NCI-H1417 treated with DMSO at 0.1 percent for 48 hours (cell line): ENCODE results near the gene ITPKB.
"Not testable (repeated sequence)": the region's sequence is repeated elsewhere in the genome, so short reads cannot be mapped to it uniquely, and the experiment has no call there.

Experiments
- DNase-seq: peaks from one replicate; lab custom pipeline; 2025; lab: John Stamatoyannopoulos, UW

Gene ITPKB

DNA sequence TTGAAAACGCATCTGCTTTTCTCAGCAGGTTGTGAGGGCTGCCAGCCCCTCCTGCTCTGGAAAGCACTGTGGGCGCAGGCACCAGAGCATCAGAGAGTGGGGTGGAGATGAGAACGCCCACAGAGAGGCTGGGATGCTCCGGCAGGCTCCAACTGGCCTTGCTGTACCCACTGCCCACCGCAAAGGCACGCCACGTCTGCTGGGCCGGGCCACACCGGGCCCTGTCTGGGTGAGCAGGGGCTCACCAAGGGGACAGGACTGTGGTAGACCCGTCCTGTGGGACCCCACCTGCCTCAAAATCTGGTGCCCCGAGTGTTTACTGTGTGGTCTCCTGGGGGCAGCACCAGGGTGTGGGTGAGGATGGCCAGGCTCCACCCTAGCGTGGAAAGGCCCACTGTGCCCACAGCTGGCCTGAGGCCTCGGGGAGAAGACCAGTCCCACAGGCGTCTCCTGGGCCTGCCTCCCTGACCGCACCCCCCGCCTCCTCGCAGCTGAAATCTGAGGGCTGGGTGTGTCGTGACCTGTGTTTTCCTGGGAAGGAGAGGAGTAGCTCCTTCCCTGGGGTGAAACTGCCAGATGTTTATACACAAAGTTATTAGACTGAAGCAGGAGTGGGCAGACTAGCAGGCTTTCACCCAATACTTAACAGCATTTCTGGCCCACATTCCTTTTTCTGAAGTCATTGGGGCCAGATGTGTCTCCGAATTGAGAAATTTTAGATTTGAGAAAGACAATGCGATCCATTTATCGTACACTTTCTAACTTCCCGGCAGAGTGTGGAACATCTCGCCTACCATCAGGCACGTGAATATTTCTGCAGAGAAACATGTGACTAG is 136.7 kb downstream of the ITPKB start:
- DNase-seq, result no peak

- no peak for DNase-seq
These were observed 137.6 kb downstream of the ITPKB start for GRCh38 chr1:226601456-226601855.

DNA sequence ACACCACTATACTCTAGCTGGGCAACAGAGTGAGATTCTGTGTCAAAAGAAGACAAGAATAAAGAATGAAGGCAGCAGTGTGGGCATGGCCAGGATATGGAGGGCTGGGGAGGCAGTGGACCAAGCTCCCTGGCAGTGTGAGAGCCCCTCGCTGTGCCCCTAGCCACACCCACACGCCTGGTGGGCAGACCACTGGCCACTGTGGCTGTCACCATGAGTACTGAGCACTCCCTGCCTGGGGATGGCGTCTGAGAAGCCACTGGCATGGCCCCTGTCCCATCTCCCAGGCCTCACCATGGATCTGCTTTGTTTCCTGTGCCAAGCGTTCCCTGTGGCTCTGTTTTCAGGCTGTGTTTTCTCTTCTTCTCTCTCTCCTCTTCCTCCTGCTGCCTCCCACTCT is 138.8 kb downstream of the ITPKB start:
- DNase-seq, result no peak

DNA sequence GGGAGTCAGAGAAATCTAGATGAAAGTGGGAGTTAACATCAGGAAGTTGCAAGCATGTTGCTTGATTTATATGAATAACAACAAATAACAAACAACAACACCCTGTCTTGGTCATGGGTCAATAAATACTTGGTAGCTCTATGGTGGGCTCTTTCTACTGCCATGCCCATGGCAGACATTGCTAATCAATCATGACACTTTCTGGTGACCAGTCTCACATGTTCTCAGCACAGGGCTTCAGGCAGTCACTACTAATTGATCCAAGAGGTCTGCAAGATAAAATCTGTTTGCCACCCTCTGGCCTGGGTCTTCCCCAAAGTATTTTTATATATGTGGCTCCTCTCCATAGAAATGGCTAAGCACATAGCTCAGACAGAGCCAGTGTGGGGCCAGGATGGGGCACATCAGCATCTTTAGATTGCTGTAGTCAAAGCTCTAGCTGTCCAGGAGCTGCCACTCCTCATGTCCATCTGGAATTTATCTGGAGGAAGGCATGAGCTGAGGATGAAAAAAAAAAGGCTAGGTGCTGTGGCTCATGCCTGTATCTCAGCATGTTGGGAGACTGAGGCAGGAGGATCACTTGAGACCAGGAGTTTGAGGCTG is 139.3 kb downstream of the ITPKB start:
- DNase-seq, result no peak

- not testable (repeated sequence) for DNase-seq
These were observed 140.1 kb downstream of the ITPKB start for GRCh38 chr1:226598955-226599354.

DNA sequence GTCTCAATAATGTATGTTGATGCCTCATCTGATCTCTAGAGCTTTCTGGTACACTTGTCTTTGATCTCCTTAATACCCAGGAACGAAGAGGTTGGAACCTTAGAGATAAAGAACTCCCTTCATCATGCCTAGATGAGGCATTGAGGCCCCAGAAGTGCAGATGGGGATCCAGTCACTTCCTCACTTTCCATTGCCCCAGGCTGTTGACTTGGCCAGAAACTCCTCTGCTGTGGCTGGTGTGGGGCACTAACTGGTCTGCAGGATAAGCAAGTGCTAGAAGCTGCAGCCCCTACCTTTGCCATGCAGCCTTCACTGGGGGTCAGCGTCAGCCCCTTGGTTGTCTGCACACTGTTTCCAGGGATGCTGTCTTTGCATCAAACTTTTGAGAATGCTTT is 140.6 kb downstream of the ITPKB start:
- no peak for DNase-seq

DNA sequence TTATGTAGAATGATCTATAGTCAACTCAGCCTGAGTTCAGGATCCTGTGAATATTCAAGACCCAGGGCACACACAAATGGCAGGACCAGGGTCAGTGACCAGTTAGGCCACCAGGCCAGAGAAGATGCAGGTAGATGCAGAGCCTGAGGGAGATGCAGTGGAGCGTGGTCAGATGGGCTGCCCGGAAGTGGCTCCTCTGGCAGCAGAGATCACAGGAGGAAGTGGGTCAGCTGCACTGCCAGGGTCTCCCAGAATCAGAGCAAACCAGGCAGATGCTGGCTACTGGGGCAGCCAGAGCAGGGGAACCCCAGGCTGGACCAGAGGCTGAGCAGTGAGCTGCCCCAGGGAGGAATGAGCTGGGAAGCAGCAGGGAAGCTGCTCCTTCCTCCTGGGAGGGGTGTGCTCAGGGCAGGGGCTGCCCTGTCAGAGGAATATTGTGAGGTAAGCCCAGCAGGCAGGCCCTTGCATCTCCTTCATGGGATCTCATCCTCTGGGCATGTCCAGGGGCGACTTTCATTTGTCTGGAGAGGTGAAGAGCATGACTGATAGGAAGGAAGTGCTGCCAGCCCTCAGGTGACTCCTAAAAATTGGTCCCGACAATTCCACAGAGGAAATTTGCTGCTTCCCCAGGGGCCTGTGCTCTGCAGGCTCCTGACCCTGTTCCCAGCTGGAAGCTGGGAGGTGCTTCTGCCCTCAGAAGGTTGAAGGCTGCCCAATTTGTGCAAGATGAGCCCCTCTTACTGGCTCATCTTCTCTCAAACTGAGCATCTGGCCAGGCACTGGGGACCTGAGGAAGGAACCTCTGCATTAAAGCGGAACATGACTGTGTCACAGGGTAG is 141.2 kb downstream of the ITPKB start:
- DNase-seq, result no peak

- no peak for DNase-seq
These were observed 142.4 kb downstream of the ITPKB start for GRCh38 chr1:226596531-226597165.

DNA sequence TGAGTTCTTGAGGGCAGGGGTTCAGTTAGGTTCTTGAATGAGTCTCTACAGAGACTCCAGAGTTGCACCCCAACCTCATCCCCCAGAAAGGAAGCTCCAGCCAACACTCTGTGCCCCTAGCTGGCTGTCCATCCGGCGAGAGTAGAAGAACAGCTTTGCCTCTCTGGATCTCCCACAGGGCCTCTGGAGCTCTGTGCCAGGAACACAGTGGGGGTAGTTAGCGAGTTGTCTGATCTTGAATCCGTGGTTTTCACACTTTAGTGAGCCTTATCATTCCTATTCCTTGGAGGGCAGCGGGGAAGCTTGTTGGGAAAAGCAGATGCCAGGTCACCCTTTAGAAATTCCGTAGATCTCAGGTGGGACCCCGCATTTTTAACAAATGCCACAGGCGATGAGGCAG is 145.5 kb downstream of the ITPKB start:
- DNase-seq, result no peak

- DNase-seq, result no peak
These were observed 148.5 kb downstream of the ITPKB start for GRCh38 chr1:226590614-226591013.

- DNase-seq, result no peak
These were observed 149.9 kb downstream of the ITPKB start for GRCh38 chr1:226589008-226589733.

DNA sequence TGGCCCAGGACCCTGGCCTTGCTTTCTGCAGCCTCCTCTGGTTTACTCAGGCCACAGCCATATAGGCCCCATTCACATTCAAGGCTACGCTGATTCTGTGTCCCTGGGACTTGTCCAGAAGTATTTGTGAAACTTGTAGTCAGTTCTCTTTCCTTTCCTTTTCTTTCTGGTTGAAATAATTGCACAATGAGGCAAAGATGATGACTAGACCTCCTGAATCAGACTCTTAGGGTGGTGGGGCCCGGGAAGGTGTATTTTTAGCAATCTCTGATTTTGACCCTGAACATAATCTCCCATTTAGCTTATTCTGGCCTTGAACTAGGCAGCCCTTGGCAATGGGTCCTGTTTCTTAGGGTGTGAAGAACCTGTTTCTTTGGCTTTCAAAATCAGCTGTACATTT is 150.6 kb downstream of the ITPKB start:
- DNase-seq, result no peak

DNA sequence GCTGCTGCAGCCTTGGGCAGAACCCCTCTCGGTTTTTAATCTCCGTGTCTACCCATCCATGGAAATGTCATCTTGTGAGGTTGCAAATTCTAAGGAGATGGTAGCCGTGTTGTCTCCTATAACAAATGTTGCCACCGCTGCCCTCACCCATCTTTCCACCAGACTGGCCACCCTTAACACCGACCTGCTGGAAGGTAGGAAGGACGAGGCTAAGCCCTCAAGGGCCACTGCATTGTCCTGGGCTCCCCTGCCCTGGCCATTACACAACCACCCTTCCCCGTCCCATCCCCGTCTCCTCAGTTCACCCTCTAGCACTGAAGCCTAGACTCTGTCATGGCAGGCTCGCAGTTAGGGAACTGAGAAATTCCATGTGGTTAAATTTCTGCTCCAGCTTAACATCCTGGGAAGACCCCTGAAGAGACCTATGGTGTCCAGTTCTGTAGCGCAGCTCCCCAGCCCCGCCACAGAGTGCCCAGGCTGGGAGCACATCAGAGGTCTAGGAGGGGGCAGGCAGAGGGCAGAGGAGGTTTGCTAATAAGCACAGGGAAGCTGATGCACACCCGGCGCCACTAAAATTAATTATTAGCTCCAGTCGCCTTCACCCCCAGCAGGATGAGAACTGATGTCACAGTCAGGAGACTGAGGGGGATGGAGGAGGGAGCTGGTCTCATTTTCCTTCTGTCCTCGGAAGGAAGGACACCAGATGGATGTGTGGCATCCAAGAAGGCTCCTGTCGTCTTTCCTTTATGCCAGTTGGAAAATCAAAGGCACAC is 152.2 kb downstream of the ITPKB start:
- DNase-seq, result no peak

GRCh38 chr1:226586116-226586515 is 153.0 kb downstream of the ITPKB start:
- DNase-seq, result no peak

DNA sequence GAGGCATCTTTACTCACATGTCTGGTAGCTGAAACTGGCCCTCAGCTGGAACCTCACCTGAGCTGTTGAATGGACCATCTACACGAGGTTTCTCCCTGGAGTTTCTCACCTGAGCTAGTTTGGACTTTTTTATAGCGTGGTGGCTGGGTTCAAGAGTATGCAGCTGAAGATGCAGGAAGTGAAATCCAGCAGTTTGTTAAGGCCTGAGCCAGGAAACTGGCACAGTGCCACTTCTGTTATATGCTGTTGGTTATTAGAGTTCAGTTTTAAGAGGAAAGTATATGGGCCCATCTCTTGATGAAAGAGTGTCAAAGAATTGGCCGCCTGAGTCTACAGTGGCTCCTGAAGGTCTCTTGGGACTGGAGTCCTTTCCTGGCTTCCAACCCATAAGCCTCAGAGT is 154.9 kb downstream of the ITPKB start:
- DNase-seq, result no peak

DNA sequence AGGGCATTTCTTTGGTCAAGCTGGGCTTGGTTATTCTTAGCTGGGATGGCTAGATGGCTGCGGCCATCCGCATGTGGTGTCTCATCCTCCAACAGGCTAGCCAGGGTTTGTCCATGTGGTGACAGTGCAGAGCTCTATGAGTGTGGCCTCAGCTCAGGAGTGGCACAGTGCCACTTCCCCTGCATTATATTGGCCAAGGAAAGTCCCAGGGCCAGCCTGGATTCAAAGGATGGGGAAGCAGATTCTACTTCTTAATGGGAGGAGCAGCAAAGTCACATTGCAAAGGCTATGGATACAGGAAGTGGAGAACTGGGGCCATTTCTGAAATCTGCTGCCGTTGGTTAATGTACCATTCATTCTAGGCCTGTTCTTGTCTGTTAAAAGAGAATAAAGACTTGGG is 156.1 kb downstream of the ITPKB start:
- no peak for DNase-seq
